ENCODE data around the gene OR4N2. TPM values are rescaled to one million over a fixed set of nuclear protein-coding genes. Genes with fewer than 3 reads are reported as not detected.

OR4N2 gene
- total RNA-seq, 1 experiment from 2014 or later = not detected

GRCh38 chr14:19800282-19801117, 3.1 kb upstream of the OR4N2 start:
- POLR2A ChIA-PET = no interaction called here
- H3K4me3 ChIP-seq (ENCODE audit: low read depth in 2 of 2, low read length in 2 of 2) = no peak overlapping the region
- intact Hi-C loops (cut with micrococcal nuclease; ENCODE audit: unreplicated experiment) = no loop called here
- in situ Hi-C loops (cut with HindIII; ENCODE audit: low pct_unique_long_range_greater_than_20kb, low sequenced_read_pairs) = no loop called here
- no TSS peak for BruUV-seq (replicated peaks)
- no peaks in the 10 kb centered on the region for H3K36me3 ChIP-seq (ENCODE audit: control insufficient read depth, insufficient read depth, low read length)
- ATAC-seq (no peak), DNase-seq (ENCODE audit: low read depth, low spot score) (no peak)
- CTCF ChIA-PET = no interaction called here
- H3K27ac ChIP-seq (ENCODE audit: low read length) = no peak overlapping the region
- no peaks in the 10 kb centered on the region for H3K4me1 ChIP-seq (ENCODE audit: control insufficient read depth, insufficient read depth, low read length)
- TF ChIP-seq CTCF (IDR thresholded peaks at IDR 0.05) (no peak), POLR2AphosphoS5 (IDR thresholded peaks at IDR 0.05; ENCODE audit: low read depth, low read length) (no peak), SIN3A (IDR thresholded peaks at IDR 0.05; ENCODE audit: borderline replicate concordance, insufficient read depth, low read depth, low read length) (no peak), REST (IDR thresholded peaks at IDR 0.05; ENCODE audit: insufficient read depth in 1 of 2, low read depth in 2 of 2, low read length in 1 of 2) (no peak), TCF7L2 (IDR thresholded peaks at IDR 0.05; ENCODE audit: low read depth, low read length) (no peak)
- H3K27me3 ChIP-seq (ENCODE audit: control insufficient read depth, insufficient read depth, low read length) = no peaks in the 10 kb centered on the region
- H3K9me3 ChIP-seq (ENCODE audit: control insufficient read depth, insufficient read depth, low read depth, low read length) = no peaks in the 10 kb centered on the region

DNA sequence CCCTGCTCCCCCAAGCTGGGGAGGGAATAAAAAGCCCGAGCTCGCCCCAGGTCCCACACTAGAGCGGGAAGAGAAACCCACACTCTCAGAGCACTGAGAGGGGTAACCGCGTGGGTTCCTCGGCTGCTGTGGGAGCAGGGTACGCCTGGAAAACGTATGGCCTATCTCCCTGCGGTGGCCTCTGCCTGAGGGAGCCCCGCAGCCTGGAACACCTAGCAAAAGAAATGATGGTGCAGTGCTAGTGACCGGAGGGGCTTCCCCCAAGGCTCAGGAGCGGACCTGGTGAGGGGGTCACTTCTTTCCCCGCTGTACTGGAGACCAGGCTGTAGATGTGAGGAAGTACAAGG, 2.5 kb upstream of the OR4N2 start:
- no peaks in the 10 kb centered on the region for H3K4me1 ChIP-seq (ENCODE audit: control insufficient read depth, insufficient read depth, low read length)
- CTCF ChIA-PET = no interaction called here
- no peak for ATAC-seq

More for the DNA sequence above, 2.5 kb upstream of the OR4N2 start:
- no TSS peak for BruUV-seq (replicated peaks)
- DNase-seq (ENCODE audit: low read depth, low spot score) = no peak
- intact Hi-C loops (cut with micrococcal nuclease; ENCODE audit: unreplicated experiment) (no loop called here), in situ Hi-C loops (cut with HindIII; ENCODE audit: low pct_unique_long_range_greater_than_20kb, low sequenced_read_pairs) (no loop called here)
- H3K9me3 ChIP-seq (ENCODE audit: control insufficient read depth, insufficient read depth, low read depth, low read length) = no peaks in the 10 kb centered on the region
- H3K36me3 ChIP-seq (ENCODE audit: control insufficient read depth, insufficient read depth, low read length) = no peaks in the 10 kb centered on the region
- no peak overlapping the region for H3K27ac ChIP-seq (ENCODE audit: low read length)
- TF ChIP-seq REST (IDR thresholded peaks at IDR 0.05; ENCODE audit: insufficient read depth in 1 of 2, low read depth in 2 of 2, low read length in 1 of 2) (no peak), SIN3A (IDR thresholded peaks at IDR 0.05; ENCODE audit: borderline replicate concordance, insufficient read depth, low read depth, low read length) (no peak), CTCF (IDR thresholded peaks at IDR 0.05) (no peak)
- no peak overlapping the region for H3K4me3 ChIP-seq (ENCODE audit: low read depth in 2 of 2, low read length in 2 of 2)
- H3K27me3 ChIP-seq (ENCODE audit: control insufficient read depth, insufficient read depth, low read length) = no peaks in the 10 kb centered on the region
- POLR2A ChIA-PET = no interaction called here
